ENCODE results near the gene SULF2.

Gene SULF2

DNA sequence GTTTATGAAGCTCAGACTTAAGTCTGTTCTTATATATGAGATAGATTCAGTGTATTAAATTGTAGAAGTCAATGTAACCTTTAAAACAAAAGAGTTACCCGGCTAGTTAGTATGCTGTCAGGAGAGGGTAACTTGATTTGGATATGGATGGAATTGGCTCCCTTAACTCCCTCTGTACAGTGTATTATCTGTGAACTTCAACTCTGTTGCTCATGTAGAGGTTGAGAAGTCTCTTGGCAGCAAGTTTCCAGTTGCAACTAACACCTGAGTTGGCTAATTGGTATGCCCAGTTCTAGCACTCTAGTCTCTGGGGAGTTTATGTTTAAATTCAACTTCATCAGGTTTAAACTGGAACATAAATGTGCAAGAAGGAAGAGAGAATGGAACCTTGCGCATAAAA lies 172.6 kb downstream of the SULF2 start:
- no peak overlapping the region for H3K4me3 ChIP-seq (ENCODE audit: low read depth, low read length)
- TF ChIP-seq CTCF (IDR thresholded peaks at IDR 0.05; ENCODE audit: borderline replicate concordance, insufficient read depth, low read depth, low read length) = no peak

DNA sequence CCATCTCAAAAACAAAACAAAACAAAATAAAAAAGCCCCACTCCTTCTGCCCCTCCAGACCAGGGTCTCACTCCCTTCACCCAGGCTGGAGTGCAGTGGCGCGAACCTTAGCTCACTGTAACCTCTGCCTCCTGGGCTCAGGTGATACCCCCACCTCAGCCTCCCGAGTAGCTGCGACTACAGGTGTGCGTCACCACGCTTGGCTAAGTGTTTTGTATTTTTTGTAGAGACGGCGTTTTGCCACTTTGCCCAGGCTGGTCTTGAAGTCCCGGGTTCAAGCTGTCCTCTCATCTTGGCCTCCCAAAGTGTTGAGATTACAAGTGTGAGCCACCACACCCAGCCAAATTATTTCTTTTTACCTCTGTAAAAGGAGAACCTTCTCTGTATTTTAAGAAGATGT lies 173.5 kb downstream of the SULF2 start:
- no peak for TF ChIP-seq CTCF (IDR thresholded peaks at IDR 0.05; ENCODE audit: borderline replicate concordance, insufficient read depth, low read depth, low read length)

GRCh38 chr20:47610945-47611250 lies 174.4 kb downstream of the SULF2 start:
- no peak for TF ChIP-seq CTCF (IDR thresholded peaks at IDR 0.05; ENCODE audit: borderline replicate concordance, insufficient read depth, low read depth, low read length)
- no peak overlapping the region for H3K4me3 ChIP-seq (ENCODE audit: low read depth, low read length)

More for the DNA sequence above, 173.5 kb downstream of the SULF2 start:
- no peak overlapping the region for H3K4me3 ChIP-seq (ENCODE audit: low read depth, low read length)

DNA sequence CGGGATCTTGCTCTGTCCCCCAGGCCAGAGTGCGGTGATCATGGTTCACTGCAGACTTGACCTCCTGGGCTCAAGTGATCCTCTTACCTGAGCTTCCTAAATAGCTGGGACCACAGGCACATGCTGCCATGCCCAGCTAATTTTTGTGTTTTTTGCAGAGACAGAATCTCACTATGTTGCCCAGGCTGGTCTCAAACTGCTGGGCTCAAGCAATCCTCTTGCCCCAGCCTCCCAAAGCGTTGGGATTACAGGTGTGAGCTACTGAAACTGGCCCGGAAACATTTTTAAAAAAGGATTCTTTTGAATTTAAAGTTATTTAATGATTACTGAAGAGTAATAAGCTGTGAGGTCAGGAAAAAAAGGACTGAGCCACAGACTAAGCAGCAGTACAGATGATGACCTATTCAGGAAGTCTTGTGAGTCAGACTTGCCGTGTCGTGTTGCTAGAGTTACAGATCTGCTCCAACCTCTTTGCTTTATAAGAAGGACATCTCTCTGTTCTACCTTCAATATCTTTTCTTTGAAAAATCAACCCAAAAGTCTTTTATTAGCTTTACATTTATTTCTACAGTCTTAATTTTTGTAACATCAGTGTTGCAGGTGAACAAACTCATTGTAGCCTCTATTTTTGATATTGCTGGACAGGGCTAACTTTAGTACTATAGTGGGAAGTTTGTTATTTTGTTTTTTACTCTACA lies 174.9 kb downstream of the SULF2 start:
- no peak overlapping the region for H3K4me3 ChIP-seq (ENCODE audit: low read depth, low read length)
- no peak for TF ChIP-seq CTCF (IDR thresholded peaks at IDR 0.05; ENCODE audit: borderline replicate concordance, insufficient read depth, low read depth, low read length)

GRCh38 chr20:47609001-47609400 lies 176.3 kb downstream of the SULF2 start:
- H3K4me3 ChIP-seq (ENCODE audit: low read depth, low read length) = no peak overlapping the region
- no peak for TF ChIP-seq CTCF (IDR thresholded peaks at IDR 0.05; ENCODE audit: borderline replicate concordance, insufficient read depth, low read depth, low read length)

Data from GM12875 (cell line).